Measurements from ENCODE around the gene MTFR1L. TPM values are rescaled to one million over a fixed set of nuclear protein-coding genes. Genes with fewer than 3 reads are reported as not detected.

The MTFR1L gene
- total RNA-seq, 1 donor from 2014 or later = 20.9 TPM

DNA sequence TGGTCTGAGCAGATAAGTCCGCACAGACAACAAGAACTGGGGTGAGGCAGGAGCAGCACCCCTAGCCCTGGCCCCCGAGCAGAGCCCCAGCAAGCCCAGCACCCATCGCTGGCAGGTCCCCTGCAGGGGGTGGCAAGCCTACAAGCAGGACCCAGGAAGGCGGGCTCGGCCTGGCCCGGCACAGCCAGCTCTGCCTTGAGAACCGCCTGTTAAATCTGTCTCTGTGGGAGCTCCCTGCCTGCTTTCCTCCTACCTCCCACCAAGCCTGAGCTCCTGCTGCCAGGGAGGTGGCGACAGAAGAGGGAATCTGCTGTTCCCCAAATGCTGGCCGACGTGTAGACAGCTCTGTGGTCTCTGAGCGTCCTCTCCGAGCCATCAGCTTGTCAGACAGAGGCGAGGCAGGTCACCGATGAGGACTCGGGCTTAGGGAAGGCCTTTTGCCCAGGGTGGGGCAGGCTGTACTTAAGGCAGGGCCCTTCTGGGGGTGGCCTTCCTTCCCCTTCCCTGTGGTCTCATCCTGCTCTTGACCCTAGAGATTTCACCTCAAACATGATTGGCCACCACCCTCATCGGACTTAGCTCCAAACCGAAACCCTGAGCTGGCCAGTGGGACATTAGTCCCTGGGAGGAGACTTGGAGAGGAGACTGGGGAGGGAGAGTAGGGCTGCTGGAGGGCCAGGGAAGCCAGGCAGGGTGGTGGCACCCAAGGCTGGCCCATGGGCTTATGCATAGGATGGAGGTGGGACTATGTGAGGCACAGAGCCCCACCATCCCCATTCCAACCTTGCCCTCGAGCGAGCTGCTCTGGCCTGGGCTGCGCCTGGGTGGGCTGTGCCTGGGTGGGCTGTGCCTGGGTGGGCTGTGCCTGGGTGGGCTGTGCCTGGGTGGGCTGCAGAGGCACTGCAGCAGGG lies 12.0 kb upstream of the MTFR1L start:
- H3K4me3 ChIP-seq = no peak overlapping the region
- TF ChIP-seq, protein P1, sequence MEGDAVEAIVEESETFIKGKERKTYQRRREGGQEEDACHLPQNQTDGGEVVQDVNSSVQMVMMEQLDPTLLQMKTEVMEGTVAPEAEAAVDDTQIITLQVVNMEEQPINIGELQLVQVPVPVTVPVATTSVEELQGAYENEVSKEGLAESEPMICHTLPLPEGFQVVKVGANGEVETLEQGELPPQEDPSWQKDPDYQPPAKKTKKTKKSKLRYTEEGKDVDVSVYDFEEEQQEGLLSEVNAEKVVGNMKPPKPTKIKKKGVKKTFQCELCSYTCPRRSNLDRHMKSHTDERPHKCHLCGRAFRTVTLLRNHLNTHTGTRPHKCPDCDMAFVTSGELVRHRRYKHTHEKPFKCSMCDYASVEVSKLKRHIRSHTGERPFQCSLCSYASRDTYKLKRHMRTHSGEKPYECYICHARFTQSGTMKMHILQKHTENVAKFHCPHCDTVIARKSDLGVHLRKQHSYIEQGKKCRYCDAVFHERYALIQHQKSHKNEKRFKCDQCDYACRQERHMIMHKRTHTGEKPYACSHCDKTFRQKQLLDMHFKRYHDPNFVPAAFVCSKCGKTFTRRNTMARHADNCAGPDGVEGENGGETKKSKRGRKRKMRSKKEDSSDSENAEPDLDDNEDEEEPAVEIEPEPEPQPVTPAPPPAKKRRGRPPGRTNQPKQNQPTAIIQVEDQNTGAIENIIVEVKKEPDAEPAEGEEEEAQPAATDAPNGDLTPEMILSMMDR (IDR thresholded peaks at IDR 0.05) = no peak

DNA sequence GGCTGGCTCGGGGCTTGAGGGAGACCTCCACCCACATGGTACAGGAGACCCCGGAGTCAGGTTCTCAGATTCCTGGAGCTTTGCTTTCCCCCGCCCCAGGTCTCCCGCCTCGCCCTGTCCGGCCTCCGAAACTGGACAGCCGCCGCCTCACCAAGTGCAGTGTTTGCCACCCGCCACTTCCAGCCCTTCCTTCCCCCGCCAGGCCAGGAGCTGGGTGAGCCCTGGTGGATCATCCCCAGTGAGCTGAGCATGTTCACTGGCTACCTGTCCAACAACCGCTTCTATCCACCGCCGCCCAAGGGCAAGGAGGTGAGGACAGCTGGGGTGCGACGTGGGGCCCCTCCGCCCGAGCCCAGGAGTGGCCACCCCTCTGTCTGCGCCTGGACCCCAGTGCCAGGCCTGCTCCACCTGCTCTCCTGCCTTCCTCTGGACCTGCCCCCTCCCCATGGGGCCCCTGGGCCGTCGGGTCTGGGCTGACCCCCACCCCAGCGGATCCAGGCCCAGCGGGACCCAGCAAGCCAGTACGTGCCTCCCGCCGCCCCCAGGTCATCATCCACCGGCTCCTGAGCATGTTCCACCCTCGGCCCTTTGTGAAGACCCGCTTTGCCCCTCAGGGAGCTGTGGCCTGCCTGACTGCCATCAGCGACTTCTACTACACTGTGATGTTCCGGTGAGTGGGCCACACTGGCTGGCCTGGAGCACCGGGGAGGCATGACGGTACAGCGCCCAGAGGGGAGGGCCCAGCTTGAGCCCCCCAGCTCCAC lies 11.1 kb upstream of the MTFR1L start:
- DNase-seq (ENCODE audit: low spot score in 2 of 2) = no peak
- intact Hi-C loops (cut with DNase I) = loop anchor here (5.0 kb wide), 1 partner anchor 266 kb away; the partner anchor contains the start of gene LDLRAP1
- Histone ChIP-seq H3K27me3 (no peaks in the 10 kb centered on the region), H3K4me3 (no peak overlapping the region), H3K36me3 (peaks cover 40 to 62% of the 10 kb centered on the region in 2 donors), H3K4me1 (peaks cover 15 to 34% of the 10 kb centered on the region in 2 donors), H3K9me3 (no peaks in the 10 kb centered on the region), H3K27ac (peak overlapping the region in 1 of 2 donors; percentile 92)
- TF ChIP-seq, protein P1 (IDR thresholded peaks at IDR 0.05) = no peak

More for the DNA sequence above, 12.0 kb upstream of the MTFR1L start:
- Histone ChIP-seq H3K36me3 (peaks cover 35 to 53% of the 10 kb centered on the region in 2 donors), H3K27me3 (no peaks in the 10 kb centered on the region), H3K4me1 (peaks cover 15 to 36% of the 10 kb centered on the region in 2 donors), H3K27ac (peak overlapping the region; percentile 73 to 92), H3K9me3 (no peaks in the 10 kb centered on the region)
- intact Hi-C loops (cut with DNase I) = loop anchor here (5.0 kb wide), 1 partner anchor 265 kb away; the partner anchor contains the start of gene LDLRAP1
- no peak for DNase-seq (ENCODE audit: low spot score in 2 of 2)

DNA sequence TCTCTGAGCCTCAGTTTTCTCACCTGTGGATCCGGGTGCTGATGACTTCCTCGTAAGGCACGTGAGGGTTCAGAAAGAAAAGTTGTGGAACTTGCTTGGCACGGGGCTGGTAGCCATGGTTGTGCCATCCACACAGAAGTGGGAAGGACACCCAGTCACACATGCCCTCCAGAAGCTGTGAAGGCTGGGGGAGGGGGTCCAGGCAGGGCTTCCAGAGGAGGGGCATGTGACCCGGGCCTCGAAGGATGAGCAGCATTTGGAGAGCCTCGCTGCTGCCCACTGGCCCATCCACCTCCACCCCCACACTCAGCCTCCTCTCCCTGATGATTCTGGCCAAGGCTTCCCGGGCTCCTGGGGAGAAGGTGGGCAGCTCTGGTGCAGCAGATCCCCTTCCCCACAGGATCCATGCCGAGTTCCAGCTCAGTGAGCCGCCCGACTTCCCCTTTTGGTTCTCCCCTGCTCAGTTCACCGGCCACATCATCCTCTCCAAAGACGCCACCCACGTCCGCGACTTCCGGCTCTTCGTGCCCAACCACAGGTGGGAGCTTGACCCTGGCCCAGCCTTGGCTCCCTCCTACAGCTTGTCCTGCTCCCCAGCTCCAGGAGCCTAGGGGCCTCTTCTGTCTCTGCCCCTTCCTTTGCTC lies 10.3 kb upstream of the MTFR1L start:
- DNase-seq (ENCODE audit: low spot score in 2 of 2) = no peak
- intact Hi-C loops (cut with DNase I) = loop anchor here (5.0 kb wide), 1 partner anchor 267 kb away; the partner anchor contains the start of gene LDLRAP1
- Histone ChIP-seq H3K4me1 (peaks cover 15 to 29% of the 10 kb centered on the region in 2 donors), H3K4me3 (no peak overlapping the region), H3K36me3 (peaks cover 46 to 69% of the 10 kb centered on the region in 2 donors), H3K27ac (no peak overlapping the region), H3K27me3 (no peaks in the 10 kb centered on the region), H3K9me3 (no peaks in the 10 kb centered on the region)
- TF ChIP-seq, protein P1 (IDR thresholded peaks at IDR 0.05) = no peak

DNA sequence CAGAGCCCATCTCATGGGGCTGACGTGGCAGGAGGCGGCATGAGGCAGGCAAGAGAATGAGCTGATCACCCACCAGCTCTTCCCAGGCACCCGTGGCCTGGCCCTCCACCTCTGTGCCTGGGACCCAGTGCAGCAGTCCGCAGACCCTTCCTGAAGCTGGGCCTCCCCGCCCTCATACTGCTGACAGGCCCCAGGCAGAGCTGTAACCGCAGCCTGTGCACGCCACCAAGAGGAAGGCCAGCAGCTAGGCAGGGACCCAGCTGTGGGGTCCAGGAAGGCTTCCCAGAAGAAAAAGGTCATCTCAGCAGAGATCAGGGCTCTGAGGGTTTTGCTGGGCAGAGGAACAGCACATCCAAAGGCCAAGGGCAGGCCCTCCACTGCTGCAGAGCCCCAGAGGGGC lies 9.8 kb upstream of the MTFR1L start:
- H3K27ac ChIP-seq = no peak overlapping the region
- H3K4me1 ChIP-seq = peaks cover 15 to 26% of the 10 kb centered on the region in 2 donors
- H3K36me3 ChIP-seq = peaks cover 48 to 75% of the 10 kb centered on the region in 2 donors
- intact Hi-C loops (cut with DNase I) = loop anchor here (5.0 kb wide), 1 partner anchor 268 kb away; the partner anchor contains the start of gene LDLRAP1
- TF ChIP-seq, protein P1 (IDR thresholded peaks at IDR 0.05) = no peak
- no peaks in the 10 kb centered on the region for H3K9me3 ChIP-seq
- H3K27me3 ChIP-seq = no peaks in the 10 kb centered on the region
- H3K4me3 ChIP-seq = no peak overlapping the region
- no peak for DNase-seq (ENCODE audit: low spot score in 2 of 2)

Data from ascending aorta (tissue), 2 donors.